Measurements from ENCODE around the gene SPTBN1. TPM values are rescaled to one million over a fixed set of nuclear protein-coding genes. Genes with fewer than 3 reads are reported as not detected.
A peak's percentile ranks its signal among the peaks of the same experiment; 100 is the strongest.

The SPTBN1 gene
- total RNA-seq, 4 donors from 2014 or later = 353 to 606 (median 498) TPM

DNA sequence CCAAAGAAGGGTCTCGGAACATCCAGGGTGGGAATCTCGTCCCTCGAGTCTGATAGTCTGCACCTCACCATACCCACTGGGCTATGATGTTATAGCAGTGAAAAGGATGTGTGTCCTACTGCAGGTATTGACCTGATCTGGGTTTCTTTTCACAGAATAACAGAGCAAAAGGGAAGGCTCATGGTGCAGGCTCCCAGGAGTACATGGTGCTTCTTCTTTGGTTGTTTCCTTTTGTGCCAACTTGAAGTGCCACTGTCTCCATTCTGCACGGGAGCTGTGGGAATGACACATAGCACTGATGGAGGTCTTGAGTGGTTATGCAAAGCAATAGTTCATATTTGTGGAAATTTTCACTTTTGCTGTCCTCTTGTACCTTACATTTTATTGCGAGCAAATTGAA is 195.2 kb downstream of the SPTBN1 start:
- peaks cover 0 to 6% (median 2%) of the 10 kb centered on the region in 3 donors for H3K4me1 ChIP-seq
- H3K9me3 ChIP-seq = no peaks in the 10 kb centered on the region
- H3K27me3 ChIP-seq = no peaks in the 10 kb centered on the region
- H3K27ac ChIP-seq = no peak overlapping the region
- TF ChIP-seq EP300 (IDR thresholded peaks at IDR 0.05) (no peak), POLR2A (IDR thresholded peaks at IDR 0.05) (no peak), POLR2AphosphoS5 (IDR thresholded peaks at IDR 0.05) (no peak)
- TF ChIP-seq, protein P1, sequence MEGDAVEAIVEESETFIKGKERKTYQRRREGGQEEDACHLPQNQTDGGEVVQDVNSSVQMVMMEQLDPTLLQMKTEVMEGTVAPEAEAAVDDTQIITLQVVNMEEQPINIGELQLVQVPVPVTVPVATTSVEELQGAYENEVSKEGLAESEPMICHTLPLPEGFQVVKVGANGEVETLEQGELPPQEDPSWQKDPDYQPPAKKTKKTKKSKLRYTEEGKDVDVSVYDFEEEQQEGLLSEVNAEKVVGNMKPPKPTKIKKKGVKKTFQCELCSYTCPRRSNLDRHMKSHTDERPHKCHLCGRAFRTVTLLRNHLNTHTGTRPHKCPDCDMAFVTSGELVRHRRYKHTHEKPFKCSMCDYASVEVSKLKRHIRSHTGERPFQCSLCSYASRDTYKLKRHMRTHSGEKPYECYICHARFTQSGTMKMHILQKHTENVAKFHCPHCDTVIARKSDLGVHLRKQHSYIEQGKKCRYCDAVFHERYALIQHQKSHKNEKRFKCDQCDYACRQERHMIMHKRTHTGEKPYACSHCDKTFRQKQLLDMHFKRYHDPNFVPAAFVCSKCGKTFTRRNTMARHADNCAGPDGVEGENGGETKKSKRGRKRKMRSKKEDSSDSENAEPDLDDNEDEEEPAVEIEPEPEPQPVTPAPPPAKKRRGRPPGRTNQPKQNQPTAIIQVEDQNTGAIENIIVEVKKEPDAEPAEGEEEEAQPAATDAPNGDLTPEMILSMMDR (IDR thresholded peaks at IDR 0.05) = no peak
- H3K36me3 ChIP-seq = peaks cover 10 to 100% of the 10 kb centered on the region in 2 donors
- no peak overlapping the region for H3K4me3 ChIP-seq
- 92 to 93% methylated on average over 5 of the region's 5 CpGs for WGBS, 2 donors (ENCODE audit: low coverage in 1 of 2)
- no peak for ATAC-seq

DNA sequence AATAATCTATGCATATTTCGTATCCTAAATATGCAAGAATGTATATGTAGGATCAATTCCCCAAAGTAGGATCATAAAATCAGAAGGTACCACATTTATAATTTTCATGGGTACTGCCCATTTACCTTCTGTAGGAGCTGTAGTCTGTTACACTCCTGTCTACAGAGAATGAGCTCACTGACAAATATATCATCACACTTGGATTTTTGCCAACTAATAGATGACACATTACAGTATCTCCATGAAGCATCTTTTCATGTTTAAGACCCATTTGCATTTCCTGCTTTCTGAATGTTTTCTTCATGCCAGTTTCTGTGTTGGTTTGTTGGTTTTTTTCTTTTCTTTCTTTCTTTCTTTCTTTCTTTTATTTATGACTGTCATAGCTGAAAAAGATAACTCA is 196.4 kb downstream of the SPTBN1 start:
- WGBS, 2 donors (ENCODE audit: low coverage in 1 of 2) = 80 to 89% methylated on average over 1 of the region's 1 CpG
- H3K4me1 ChIP-seq = peaks cover 0 to 1% (median 0%) of the 10 kb centered on the region in 3 donors

DNA sequence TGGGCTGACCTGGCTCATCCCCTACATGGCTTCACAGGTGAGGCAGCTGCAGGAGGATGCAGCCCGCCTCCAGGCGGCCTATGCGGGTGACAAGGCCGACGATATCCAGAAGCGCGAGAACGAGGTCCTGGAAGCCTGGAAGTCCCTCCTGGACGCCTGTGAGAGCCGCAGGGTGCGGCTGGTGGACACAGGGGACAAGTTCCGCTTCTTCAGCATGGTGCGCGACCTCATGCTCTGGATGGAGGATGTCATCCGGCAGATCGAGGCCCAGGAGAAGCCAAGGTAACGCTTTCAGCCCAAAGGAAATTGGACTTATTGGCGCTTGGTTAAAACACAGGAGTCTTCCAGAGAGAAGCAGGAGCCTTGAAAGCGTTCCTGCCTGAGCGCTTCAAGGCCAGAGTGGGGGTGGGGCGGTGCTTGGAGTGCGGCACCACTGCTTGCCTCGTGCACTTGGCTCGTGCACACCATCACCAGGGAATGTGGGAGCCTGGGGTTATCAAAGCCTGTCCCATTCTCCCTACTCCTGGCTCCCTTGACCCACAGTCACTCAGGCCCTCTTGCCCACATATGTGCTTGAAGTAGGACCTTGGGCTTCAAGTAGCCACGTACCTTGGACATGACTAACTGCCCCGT is 197.6 kb downstream of the SPTBN1 start:
- TF ChIP-seq, protein P1 (IDR thresholded peaks at IDR 0.05) = no peak
- TF ChIP-seq POLR2A (IDR thresholded peaks at IDR 0.05) (no peak), POLR2AphosphoS5 (IDR thresholded peaks at IDR 0.05) (no peak), EP300 (IDR thresholded peaks at IDR 0.05) (no peak)
- H3K27ac ChIP-seq = peak overlapping the region in 1 of 4 donors; percentile 7
- H3K4me1 ChIP-seq = peaks cover 0 to 13% (median 3%) of the 10 kb centered on the region in 3 donors
- H3K36me3 ChIP-seq = peaks cover 10 to 100% of the 10 kb centered on the region in 2 donors
- WGBS, 2 donors (ENCODE audit: low coverage in 1 of 2) = 88 to 96% methylated on average over 2 to 11 of the region's 26 CpGs
- no peaks in the 10 kb centered on the region for H3K9me3 ChIP-seq
- no peak for ATAC-seq
- H3K4me3 ChIP-seq = no peak overlapping the region
- no peaks in the 10 kb centered on the region for H3K27me3 ChIP-seq

More for the DNA sequence above, 196.4 kb downstream of the SPTBN1 start:
- Histone ChIP-seq H3K9me3 (no peaks in the 10 kb centered on the region), H3K27ac (no peak overlapping the region), H3K27me3 (no peaks in the 10 kb centered on the region), H3K36me3 (peaks cover 10 to 100% of the 10 kb centered on the region in 2 donors), H3K4me3 (no peak overlapping the region)
- no peak for ATAC-seq
- TF ChIP-seq EP300 (IDR thresholded peaks at IDR 0.05) = no peak
- TF ChIP-seq POLR2A (IDR thresholded peaks at IDR 0.05) = no peak
- TF ChIP-seq, protein P1 (IDR thresholded peaks at IDR 0.05) = no peak
- TF ChIP-seq POLR2AphosphoS5 (IDR thresholded peaks at IDR 0.05) = no peak

DNA sequence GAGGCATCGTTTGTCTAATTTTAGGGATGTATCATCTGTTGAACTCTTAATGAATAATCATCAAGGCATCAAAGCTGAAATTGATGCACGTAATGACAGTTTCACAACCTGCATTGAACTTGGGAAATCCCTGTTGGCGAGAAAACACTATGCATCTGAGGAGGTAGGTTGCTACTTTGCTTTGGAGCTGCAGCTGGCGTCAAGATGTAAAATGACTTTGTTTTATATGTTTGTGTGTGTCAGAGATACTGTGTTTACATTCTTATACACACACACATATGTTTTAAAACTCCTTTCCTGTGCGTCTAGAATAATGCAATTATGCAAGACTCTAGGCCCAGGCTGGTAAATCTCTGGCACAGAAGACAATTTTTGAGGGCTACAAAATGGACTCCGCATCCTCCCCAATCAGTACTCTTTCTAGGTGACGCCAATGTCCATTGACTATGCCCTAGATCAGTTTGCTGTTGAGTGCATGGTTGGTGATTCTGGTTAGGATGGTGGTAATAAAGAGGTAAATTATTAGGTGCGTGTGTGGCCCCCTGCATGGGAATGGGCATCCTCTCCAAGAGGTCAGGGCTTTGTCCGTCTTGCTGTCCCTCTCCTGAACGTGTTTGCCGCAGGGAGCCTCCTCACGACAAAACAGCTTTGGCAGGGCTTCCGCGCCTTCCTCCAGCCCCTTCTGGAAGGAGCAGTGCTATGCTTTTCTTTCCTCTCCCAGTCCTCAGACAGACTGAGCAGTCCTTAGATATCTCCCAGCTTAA is 199.1 kb downstream of the SPTBN1 start:
- Histone ChIP-seq H3K27me3 (no peaks in the 10 kb centered on the region), H3K4me1 (peaks cover 0 to 18% (median 3%) of the 10 kb centered on the region in 3 donors), H3K36me3 (peaks cover 7 to 100% of the 10 kb centered on the region in 2 donors), H3K27ac (no peak overlapping the region), H3K9me3 (no peaks in the 10 kb centered on the region), H3K4me3 (no peak overlapping the region)
- TF ChIP-seq POLR2AphosphoS5 (IDR thresholded peaks at IDR 0.05) (no peak), POLR2A (IDR thresholded peaks at IDR 0.05) (no peak), EP300 (IDR thresholded peaks at IDR 0.05) (no peak)
- TF ChIP-seq, protein P1 (IDR thresholded peaks at IDR 0.05) = no peak
- ATAC-seq = no peak
- 78 to 83% methylated on average over 6 to 10 of the region's 14 CpGs for WGBS, 2 donors (ENCODE audit: low coverage in 1 of 2)

Data from gastroesophageal sphincter (tissue), 4 donors.